ENCODE measurements around the gene SPACA7.

- TF ChIP-seq EP300 (IDR thresholded peaks at IDR 0.05; ENCODE audit: borderline replicate concordance in 1 of 2, control insufficient read depth in 1 of 2, low read depth in 2 of 2, low read length in 2 of 2): no peak
- no peak for TF ChIP-seq CUX1 (IDR thresholded peaks at IDR 0.05; ENCODE audit: insufficient replicate concordance, low read depth, low read length)
- TF ChIP-seq ZSCAN29 (IDR thresholded peaks at IDR 0.05): no peak
- TF ChIP-seq CTCF (IDR thresholded peaks at IDR 0.05 in 2 of 3, conservative IDR thresholded peaks at IDR 0.05 in 1 of 3; ENCODE audit: control insufficient read depth in 2 of 3, extremely low read depth in 1 of 3, insufficient read depth in 1 of 3, low read depth in 3 of 3, low read length in 3 of 3): no peak
- no peak for TF ChIP-seq CEBPB (IDR thresholded peaks at IDR 0.05; ENCODE audit: borderline replicate concordance in 1 of 2, low read depth in 2 of 2, low read length in 2 of 2)
- TF ChIP-seq POLR2A (IDR thresholded peaks at IDR 0.05; ENCODE audit: low read depth, low read length): no peak
- no peak for TF ChIP-seq ZNF687 (IDR thresholded peaks at IDR 0.05)
- TF ChIP-seq ZBTB33 (IDR thresholded peaks at IDR 0.05): no peak
- no peak for TF ChIP-seq CBX3 (IDR thresholded peaks at IDR 0.05; ENCODE audit: borderline replicate concordance, low read depth)
Observed at GRCh38 chr13:112333756-112334543, 42.2 kb upstream of the SPACA7 start.
